Osteocyte (in vitro differentiated cells): ENCODE data around the gene FHIT. TPM values are rescaled to one million over a fixed set of nuclear protein-coding genes. Genes with fewer than 3 reads are reported as not detected.

ENCODE experiments used
- DNase-seq: peaks from one replicate; pipeline ENCODE4 v3.0.0; 2021; ENCODE audit warnings: mixed read lengths; ENCODE audit not compliant: unreplicated experiment; ENCODE audit errors: extremely low spot score
- H3K27ac Mint-ChIP-seq: one replicate; pipeline ENCODE4 v1.8.0; 2021; ENCODE audit warnings: mild to moderate bottlenecking, mixed read lengths; ENCODE audit not compliant: unreplicated experiment
- H3K27me3 Mint-ChIP-seq: one replicate; pipeline ENCODE4 v1.8.0; 2021; ENCODE audit warnings: mixed read lengths; ENCODE audit not compliant: unreplicated experiment
- H3K36me3 Mint-ChIP-seq: one replicate; pipeline ENCODE4 v1.8.0; 2021; ENCODE audit warnings: mixed read lengths; ENCODE audit not compliant: unreplicated experiment
- H3K4me1 Mint-ChIP-seq: one replicate; pipeline ENCODE4 v1.8.0; 2021; ENCODE audit warnings: mixed read lengths; ENCODE audit not compliant: unreplicated experiment
- H3K4me3 Mint-ChIP-seq: one replicate; pipeline ENCODE4 v1.8.0; 2021; ENCODE audit warnings: mild to moderate bottlenecking, moderate library complexity, mixed read lengths; ENCODE audit not compliant: unreplicated experiment
- H3K9me3 Mint-ChIP-seq: one replicate; pipeline ENCODE4 v1.8.0; 2021; ENCODE audit warnings: mixed read lengths; ENCODE audit not compliant: unreplicated experiment
- total RNA-seq: library from RNA; stranded (reverse); gene quantifications from 2 replicates; pipeline ENCODE4 v1.2.1, GENCODE V29; 2021
- TF ChIP-seq, protein P1 (sequence below): fragments of 200-600 bp; sonication (generic); IDR thresholded peaks from 2 replicates; pipeline ENCODE4 v1.5.0; 2021; ENCODE audit warnings: antibody characterized with exemption, mild to moderate bottlenecking, moderate library complexity

The FHIT gene
- total RNA-seq, 1 donor from 2014 or later, result 2.3 TPM

DNA sequence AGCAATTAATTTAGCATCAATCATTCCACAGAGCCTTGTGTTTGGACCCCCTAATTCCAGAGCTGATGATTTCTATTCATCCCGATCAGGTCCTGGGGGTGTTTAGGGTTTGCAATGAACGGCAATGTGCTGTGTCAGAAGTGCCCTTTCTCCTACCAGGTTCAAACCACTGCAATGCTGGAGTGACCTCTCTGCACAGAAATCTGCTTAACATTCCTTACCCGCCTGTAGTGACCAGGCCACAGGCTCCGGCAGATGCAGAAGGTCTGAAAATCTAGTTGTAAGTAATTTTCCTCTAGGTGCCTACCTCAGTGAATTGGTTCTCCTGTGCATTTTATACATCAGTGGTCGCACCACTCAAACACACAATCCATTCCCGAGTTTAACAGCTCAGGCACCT is 1476.1 kb downstream of the FHIT start:
- H3K9me3 Mint-ChIP-seq, result no peaks in the 10 kb centered on the region
- DNase-seq, result no peak
- no peak overlapping the region for H3K4me3 Mint-ChIP-seq
- H3K27ac Mint-ChIP-seq, result no peak overlapping the region
- H3K36me3 Mint-ChIP-seq, result no peaks in the 10 kb centered on the region
- no peaks in the 10 kb centered on the region for H3K27me3 Mint-ChIP-seq
- TF ChIP-seq, protein P1, sequence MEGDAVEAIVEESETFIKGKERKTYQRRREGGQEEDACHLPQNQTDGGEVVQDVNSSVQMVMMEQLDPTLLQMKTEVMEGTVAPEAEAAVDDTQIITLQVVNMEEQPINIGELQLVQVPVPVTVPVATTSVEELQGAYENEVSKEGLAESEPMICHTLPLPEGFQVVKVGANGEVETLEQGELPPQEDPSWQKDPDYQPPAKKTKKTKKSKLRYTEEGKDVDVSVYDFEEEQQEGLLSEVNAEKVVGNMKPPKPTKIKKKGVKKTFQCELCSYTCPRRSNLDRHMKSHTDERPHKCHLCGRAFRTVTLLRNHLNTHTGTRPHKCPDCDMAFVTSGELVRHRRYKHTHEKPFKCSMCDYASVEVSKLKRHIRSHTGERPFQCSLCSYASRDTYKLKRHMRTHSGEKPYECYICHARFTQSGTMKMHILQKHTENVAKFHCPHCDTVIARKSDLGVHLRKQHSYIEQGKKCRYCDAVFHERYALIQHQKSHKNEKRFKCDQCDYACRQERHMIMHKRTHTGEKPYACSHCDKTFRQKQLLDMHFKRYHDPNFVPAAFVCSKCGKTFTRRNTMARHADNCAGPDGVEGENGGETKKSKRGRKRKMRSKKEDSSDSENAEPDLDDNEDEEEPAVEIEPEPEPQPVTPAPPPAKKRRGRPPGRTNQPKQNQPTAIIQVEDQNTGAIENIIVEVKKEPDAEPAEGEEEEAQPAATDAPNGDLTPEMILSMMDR, result no peak
- H3K4me1 Mint-ChIP-seq, result peaks cover 34% of the 10 kb centered on the region

DNA sequence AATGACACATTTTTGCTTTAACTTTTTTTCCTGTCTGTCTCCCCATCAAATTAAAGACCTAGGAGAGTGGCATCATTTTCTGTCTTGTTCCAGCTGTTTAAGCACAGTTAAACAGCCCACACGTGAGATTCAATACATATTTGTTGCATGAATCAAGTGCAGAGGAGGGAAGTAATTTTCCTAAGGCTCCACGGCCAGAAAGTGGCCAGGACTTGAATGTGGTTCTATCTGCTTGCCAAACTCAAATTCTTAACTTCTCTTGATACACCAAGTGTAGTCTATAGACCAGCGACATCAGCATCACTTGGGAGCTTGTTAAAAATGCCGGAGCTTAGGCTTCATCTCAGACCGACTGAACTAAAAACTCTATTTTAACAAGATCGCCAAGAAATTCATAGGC is 1476.6 kb downstream of the FHIT start:
- Mint-ChIP-seq H3K4me1 (peaks cover 37% of the 10 kb centered on the region), H3K36me3 (no peaks in the 10 kb centered on the region), H3K9me3 (no peaks in the 10 kb centered on the region), H3K4me3 (no peak overlapping the region), H3K27ac (peak overlapping the region; percentile 54), H3K27me3 (no peaks in the 10 kb centered on the region)
- DNase-seq, result no peak
- TF ChIP-seq, protein P1, result no peak

DNA sequence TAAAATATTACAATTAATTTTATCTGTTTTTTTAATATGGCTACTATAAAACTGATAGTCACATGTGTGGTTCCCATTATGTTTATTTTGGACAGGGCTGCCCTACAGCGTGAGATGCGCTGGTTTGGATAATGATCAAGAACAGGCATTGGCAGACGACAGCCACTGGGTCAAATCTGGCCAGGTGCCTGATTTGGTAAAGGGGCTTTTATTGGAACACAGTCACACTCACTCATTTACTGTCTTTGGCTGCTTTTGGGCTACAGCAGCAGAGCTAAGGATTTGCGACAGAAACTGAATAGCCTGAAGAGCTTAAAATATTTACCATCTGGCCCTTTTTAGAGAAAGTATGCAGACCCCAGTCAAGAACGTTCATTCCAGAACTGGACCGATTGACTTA is 1477.3 kb downstream of the FHIT start:
- no peaks in the 10 kb centered on the region for H3K36me3 Mint-ChIP-seq
- H3K9me3 Mint-ChIP-seq, result no peaks in the 10 kb centered on the region
- H3K27me3 Mint-ChIP-seq, result no peaks in the 10 kb centered on the region
- peaks cover 37% of the 10 kb centered on the region for H3K4me1 Mint-ChIP-seq
- DNase-seq, result no peak
- TF ChIP-seq, protein P1, result no peak
- peak overlapping the region; percentile 54 for H3K27ac Mint-ChIP-seq
- H3K4me3 Mint-ChIP-seq, result no peak overlapping the region

DNA sequence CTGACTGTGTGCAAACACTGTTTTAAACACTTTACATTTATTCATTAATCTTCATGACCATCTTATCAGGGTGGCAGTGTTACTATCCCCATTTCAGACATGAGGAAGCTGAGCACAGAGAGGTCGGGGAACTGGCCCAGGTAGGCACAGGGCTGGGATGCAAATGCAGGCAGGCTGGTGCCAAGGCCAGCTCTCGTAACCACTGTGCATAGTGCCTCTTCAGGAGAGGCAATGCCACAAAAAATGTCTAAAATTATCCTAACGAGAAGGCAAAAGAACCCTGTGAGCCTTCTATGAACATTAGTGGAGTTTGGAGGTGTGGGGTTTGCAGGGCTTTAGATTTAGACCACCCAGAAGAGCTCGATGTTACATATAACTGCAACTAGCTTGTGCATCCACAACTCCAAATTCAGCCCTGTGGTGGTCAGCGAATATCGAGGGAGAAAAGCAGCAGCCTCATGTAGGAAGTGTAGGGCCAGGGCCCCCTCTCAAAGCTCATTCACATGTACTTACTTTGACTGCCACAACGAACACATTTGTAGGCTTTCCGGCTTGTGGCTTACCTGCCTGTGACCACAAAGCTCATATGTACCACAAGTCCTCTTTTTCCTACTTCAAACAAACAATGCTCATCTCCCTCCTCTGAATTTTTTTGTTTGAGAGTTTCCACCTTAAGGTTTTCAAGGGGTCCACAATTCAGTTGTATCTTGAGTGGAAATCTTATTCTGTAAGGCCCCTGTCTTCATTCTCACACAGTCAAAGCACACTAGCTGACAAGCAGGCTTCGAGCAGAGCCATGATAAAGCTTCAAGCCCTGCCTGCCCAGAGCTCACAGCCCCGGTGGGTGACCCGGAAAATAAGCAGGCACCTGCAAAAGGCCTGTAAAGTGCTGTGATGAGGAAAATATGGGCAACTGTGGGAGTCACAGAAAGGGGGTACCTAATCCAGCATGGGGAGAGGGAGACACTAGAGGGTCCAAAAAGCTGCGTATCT is 1478.5 kb downstream of the FHIT start:
- H3K36me3 Mint-ChIP-seq, result no peaks in the 10 kb centered on the region
- no peaks in the 10 kb centered on the region for H3K9me3 Mint-ChIP-seq
- no peak for DNase-seq
- no peaks in the 10 kb centered on the region for H3K27me3 Mint-ChIP-seq
- peak overlapping the region; percentile 36 for H3K27ac Mint-ChIP-seq
- TF ChIP-seq, protein P1, result no peak
- H3K4me1 Mint-ChIP-seq, result peaks cover 37% of the 10 kb centered on the region
- no peak overlapping the region for H3K4me3 Mint-ChIP-seq

DNA sequence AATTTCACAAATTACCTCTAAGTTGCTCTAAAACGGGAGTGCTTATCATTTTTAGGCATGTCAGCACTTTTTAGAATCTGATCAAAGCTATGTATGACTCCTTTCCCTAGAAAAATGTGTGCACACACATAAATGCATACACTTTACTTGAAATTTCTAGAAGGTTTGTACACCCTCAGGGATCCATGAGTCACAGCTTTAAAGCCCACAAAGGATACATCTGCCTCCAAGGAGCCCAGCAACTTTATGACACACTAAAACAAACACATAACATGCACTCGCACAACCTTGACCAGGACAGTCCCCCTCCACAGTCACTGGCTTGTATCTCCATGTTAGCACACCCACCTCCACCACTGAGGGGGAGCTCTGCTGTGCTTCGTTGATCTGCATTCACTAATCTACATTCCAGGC is 1479.5 kb downstream of the FHIT start:
- peak overlapping the region; percentile 36 for H3K27ac Mint-ChIP-seq
- H3K4me1 Mint-ChIP-seq, result peaks cover 37% of the 10 kb centered on the region
- DNase-seq, result no peak
- no peak overlapping the region for H3K4me3 Mint-ChIP-seq
- no peaks in the 10 kb centered on the region for H3K9me3 Mint-ChIP-seq
- no peaks in the 10 kb centered on the region for H3K36me3 Mint-ChIP-seq
- TF ChIP-seq, protein P1, result no peak
- no peaks in the 10 kb centered on the region for H3K27me3 Mint-ChIP-seq
